Tibial nerve (tissue), 4 donors: ENCODE measurements around the gene COPS7B. TPM values are rescaled to one million over a fixed set of nuclear protein-coding genes. Genes with fewer than 3 reads are reported as not detected.

ENCODE experiments used
- DNase-seq, 2 donors: peaks; one replicate each; pipeline ENCODE4 v3.0.0-alpha.2; 2019; ENCODE audit warnings: low spot score in 2 of 2
- H3K27ac ChIP-seq, 4 donors: fragments of 200-600 bp; sonication (generic) in 3 of 4; one replicate each; pipeline ENCODE4 v1.5.1; 2017 to 2019; ENCODE audit warnings: mild to moderate bottlenecking in 1 of 4
- H3K27me3 ChIP-seq, 2 donors: fragments of 200-600 bp; sonication (generic) in 1 of 2; one replicate each; pipeline versions ENCODE4 v1.5.1 to v1.6.0; 2017 to 2019
- H3K36me3 ChIP-seq, 3 donors: fragments of 200-600 bp; sonication (generic); one replicate each; pipeline ENCODE4 v1.5.1; 2018 to 2019
- H3K4me1 ChIP-seq, 4 donors: fragments of 200-600 bp; sonication (generic) in 3 of 4; one replicate each; pipeline ENCODE4 v1.5.1; 2017 to 2019
- H3K4me3 ChIP-seq, 4 donors: fragments of 200-600 bp; sonication (generic) in 3 of 4; one replicate each; pipeline ENCODE4 v1.5.1; 2017 to 2019; ENCODE audit warnings: mild to moderate bottlenecking in 1 of 4, moderate library complexity in 1 of 4
- H3K9me3 ChIP-seq, 4 donors: fragments of 200-600 bp; sonication (generic) in 3 of 4; one replicate each; pipeline ENCODE4 v1.5.1; 2017 to 2019
- EP300 ChIP-seq, 2 donors: sonication (generic); formaldehyde crosslinking; IDR thresholded peaks; one replicate each; pipeline ENCODE4 v1.6.1; 2017; ENCODE audit warnings: antibody characterized with exemption in 2 of 2, mild to moderate bottlenecking in 1 of 2
- POLR2A ChIP-seq, 2 donors: fragments of 450-650 bp; IDR thresholded peaks; one replicate each; pipeline ENCODE4 v1.6.1; 2017; ENCODE audit warnings: antibody characterized with exemption in 2 of 2, mild to moderate bottlenecking in 2 of 2, moderate library complexity in 2 of 2
- WGBS, 2 donors: methylation state at CpG; one replicate each; pipeline ENCODE4 v1.1.5; 2018; 5-methylcytosine and 5-hydroxymethylcytosine counted together
- total RNA-seq, 4 donors: library from RNA; depleted of rRNA; stranded (reverse); fragments of >200 nt; gene quantifications; one replicate each; pipeline ENCODE4 v1.1.0, GENCODE V29; 2016
- TF ChIP-seq, protein P1 (sequence below), 5 experiments: fragments of 200-600 bp in 3 of 5; fragments of 450-650 bp in 2 of 5; sonication (generic) in 3 of 5; IDR thresholded peaks; one replicate each; pipeline ENCODE4 v1.5.1; 2016 to 2019; ENCODE audit warnings: antibody characterized with exemption in 5 of 5, mild to moderate bottlenecking in 3 of 5, moderate library complexity in 2 of 5

The COPS7B gene
- total RNA-seq, 4 donors from 2014 or later, result 26.0 to 89.4 (median 42.5) TPM

DNA sequence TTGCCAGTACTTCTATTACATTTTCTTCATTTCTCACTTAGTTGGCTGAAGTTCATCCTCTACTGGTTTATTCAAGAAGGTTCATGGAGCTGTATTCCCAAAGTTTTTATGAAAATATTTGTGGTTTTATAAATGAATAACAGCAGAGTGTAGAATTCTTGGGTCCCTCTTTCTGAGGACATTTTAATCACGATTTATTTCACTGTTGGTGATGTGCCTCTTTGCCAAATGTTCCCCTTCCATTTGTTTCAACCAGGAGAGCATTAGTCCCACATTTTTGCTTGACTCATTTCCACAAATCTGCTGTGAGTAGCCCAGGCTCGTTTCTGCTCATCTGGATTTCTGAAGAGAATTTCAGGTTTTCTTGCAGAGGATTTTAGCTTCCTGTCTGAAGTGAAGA, 20.8 kb downstream of the COPS7B start:
- TF ChIP-seq, protein P1, sequence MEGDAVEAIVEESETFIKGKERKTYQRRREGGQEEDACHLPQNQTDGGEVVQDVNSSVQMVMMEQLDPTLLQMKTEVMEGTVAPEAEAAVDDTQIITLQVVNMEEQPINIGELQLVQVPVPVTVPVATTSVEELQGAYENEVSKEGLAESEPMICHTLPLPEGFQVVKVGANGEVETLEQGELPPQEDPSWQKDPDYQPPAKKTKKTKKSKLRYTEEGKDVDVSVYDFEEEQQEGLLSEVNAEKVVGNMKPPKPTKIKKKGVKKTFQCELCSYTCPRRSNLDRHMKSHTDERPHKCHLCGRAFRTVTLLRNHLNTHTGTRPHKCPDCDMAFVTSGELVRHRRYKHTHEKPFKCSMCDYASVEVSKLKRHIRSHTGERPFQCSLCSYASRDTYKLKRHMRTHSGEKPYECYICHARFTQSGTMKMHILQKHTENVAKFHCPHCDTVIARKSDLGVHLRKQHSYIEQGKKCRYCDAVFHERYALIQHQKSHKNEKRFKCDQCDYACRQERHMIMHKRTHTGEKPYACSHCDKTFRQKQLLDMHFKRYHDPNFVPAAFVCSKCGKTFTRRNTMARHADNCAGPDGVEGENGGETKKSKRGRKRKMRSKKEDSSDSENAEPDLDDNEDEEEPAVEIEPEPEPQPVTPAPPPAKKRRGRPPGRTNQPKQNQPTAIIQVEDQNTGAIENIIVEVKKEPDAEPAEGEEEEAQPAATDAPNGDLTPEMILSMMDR (IDR thresholded peaks at IDR 0.05), result no peak
- TF ChIP-seq POLR2A (IDR thresholded peaks at IDR 0.05) (no peak), EP300 (IDR thresholded peaks at IDR 0.05) (no peak)
- Histone ChIP-seq H3K27me3 (no peaks in the 10 kb centered on the region), H3K4me1 (no peaks in the 10 kb centered on the region), H3K9me3 (no peaks in the 10 kb centered on the region), H3K4me3 (no peak overlapping the region), H3K36me3 (peaks cover 0 to 92% (median 25%) of the 10 kb centered on the region in 3 donors), H3K27ac (no peak overlapping the region)
- no peak for DNase-seq
- WGBS, 2 donors, result 80 to 82% methylated on average over 2 of the region's 2 CpGs

DNA sequence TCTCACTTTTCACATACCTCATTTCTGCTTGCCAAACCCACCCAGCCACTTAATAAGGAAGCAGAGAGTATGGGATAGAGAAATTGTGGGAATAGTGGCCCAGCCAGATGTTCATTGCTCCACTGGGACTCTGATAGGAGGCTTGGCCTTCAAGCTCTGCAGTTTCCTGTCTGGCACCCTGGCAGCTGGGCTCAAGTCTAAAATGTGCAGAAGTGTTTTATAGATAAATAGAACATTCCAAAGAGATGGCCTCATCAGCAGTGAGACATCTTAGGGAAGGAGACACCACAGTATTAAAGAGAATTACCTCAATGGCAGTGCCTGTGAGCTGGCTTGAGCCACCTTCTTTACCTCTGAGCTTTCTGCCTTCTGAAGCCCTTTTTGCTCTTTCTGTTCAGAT, 24.7 kb downstream of the COPS7B start:
- Histone ChIP-seq H3K4me1 (no peaks in the 10 kb centered on the region), H3K36me3 (peaks cover 0 to 93% (median 14%) of the 10 kb centered on the region in 3 donors), H3K9me3 (peaks cover 0 to 8% (median 0%) of the 10 kb centered on the region in 4 donors), H3K27ac (no peak overlapping the region), H3K4me3 (no peak overlapping the region), H3K27me3 (no peaks in the 10 kb centered on the region)
- no peak for DNase-seq
- TF ChIP-seq, protein P1 (IDR thresholded peaks at IDR 0.05), result no peak
- TF ChIP-seq POLR2A (IDR thresholded peaks at IDR 0.05), result no peak
- no peak for TF ChIP-seq EP300 (IDR thresholded peaks at IDR 0.05)

DNA sequence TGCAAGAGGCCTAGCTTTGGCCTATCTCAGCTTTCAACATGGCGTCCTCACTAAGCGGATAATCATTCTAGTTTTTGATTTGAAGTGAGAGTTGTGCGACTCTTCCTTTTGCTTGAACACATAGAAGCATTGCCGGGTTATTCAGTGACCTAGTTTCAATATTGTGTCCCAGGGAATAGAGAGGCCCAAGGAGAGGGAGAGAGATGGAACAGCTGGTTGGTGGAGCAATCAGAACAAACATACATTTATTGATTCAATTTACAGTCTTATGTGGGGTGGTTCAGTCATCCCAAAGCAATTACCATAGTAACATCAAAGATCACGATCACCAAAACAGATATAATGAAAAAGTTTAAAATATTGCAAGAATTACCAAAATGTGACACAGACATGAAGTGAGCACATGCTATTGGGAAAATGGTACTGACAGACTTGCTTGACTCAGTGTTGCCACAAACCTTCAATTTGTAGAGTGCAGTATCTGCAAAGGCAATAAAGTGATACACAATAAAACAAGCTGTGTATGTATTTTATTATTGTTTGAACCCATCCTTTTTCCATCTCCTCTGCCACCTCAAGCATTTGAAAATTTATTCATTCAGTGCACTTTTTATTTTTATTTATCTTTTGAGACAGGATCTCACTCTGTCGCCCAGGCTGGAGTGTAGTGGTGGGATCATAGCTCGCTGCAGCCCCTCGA, 30.2 kb downstream of the COPS7B start:
- 94 to 95% methylated on average over 8 of the region's 8 CpGs for WGBS, 2 donors
- no peak for TF ChIP-seq EP300 (IDR thresholded peaks at IDR 0.05)
- TF ChIP-seq, protein P1 (IDR thresholded peaks at IDR 0.05), result no peak
- no peak for TF ChIP-seq POLR2A (IDR thresholded peaks at IDR 0.05)
- Histone ChIP-seq H3K9me3 (peaks cover 0 to 9% (median 0%) of the 10 kb centered on the region in 4 donors), H3K27me3 (no peaks in the 10 kb centered on the region), H3K27ac (no peak overlapping the region), H3K36me3 (peaks cover 0 to 49% (median 4%) of the 10 kb centered on the region in 3 donors), H3K4me1 (no peaks in the 10 kb centered on the region), H3K4me3 (no peak overlapping the region)
- DNase-seq, result no peak

DNA sequence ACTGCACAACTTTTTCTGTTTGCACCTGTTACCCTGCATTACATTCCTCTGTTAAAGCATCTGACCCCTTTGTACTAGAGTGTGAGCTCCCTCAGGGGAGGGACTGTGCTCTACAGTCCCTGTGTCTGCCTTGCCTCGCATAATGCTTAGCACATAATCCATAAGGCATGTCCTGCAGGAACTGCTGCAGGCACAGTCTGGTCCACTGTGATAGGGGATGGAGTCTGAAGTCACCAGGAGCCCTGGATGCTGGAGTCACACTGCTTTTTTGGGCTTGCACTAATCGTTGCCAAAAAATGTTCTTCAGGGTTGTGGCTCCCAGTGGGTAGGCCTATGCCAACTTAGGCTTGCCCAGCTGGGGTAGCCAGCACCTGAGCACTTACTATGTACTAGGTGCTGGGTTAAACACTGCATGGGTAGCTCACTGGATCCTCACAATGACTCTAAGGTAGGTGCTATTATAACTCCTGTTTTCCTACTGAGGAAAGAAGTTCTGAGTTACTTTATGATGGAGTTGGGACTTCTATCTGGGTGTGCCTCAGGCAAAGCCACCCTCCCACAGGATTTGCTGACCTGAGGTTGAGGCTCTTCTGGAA, 33.3 kb downstream of the COPS7B start:
- TF ChIP-seq POLR2A (IDR thresholded peaks at IDR 0.05) (no peak), EP300 (IDR thresholded peaks at IDR 0.05) (no peak)
- TF ChIP-seq, protein P1 (IDR thresholded peaks at IDR 0.05), result no peak
- 63 to 68% methylated on average over 2 of the region's 2 CpGs for WGBS, 2 donors
- DNase-seq, result no peak
- Histone ChIP-seq H3K27ac (no peak overlapping the region), H3K36me3 (peaks cover 0 to 20% (median 0%) of the 10 kb centered on the region in 3 donors), H3K27me3 (no peaks in the 10 kb centered on the region), H3K4me1 (no peaks in the 10 kb centered on the region), H3K4me3 (no peak overlapping the region), H3K9me3 (peaks cover 0 to 18% (median 2%) of the 10 kb centered on the region in 4 donors)

DNA sequence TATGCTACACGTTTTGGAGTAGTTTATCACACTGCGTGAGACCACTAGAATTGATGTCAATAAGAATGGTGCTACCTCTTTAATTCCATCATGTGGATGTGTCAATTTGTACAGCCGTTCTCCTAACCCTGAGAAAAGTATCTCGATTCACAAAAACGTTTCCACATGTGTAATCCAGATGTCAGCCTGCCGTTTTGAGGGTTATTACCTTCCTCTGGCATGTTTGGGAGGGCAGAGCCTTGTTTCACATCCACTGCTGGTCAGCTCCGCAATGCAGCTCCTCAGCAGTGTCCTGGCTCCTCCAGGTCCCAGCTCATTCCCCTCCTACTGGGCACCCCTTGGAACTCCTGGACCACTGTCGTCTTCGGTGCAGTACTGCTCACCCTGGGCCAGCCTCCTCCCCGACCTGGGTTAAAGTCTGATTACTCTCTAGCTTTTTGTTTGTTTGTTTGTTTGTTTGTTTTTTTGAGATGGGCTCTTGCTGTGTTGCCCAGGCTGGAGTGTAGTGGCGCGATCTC, 34.6 kb downstream of the COPS7B start:
- no peak for TF ChIP-seq POLR2A (IDR thresholded peaks at IDR 0.05)
- no peak for TF ChIP-seq EP300 (IDR thresholded peaks at IDR 0.05)
- TF ChIP-seq, protein P1 (IDR thresholded peaks at IDR 0.05), result no peak
- H3K27ac ChIP-seq, result no peak overlapping the region
- no peak for DNase-seq
- no peak overlapping the region for H3K4me3 ChIP-seq
- H3K36me3 ChIP-seq, result peaks cover 0 to 10% (median 0%) of the 10 kb centered on the region in 3 donors
- H3K9me3 ChIP-seq, result peaks cover 0 to 10% (median 2%) of the 10 kb centered on the region in 4 donors
- H3K4me1 ChIP-seq, result no peaks in the 10 kb centered on the region
- H3K27me3 ChIP-seq, result no peaks in the 10 kb centered on the region
- 60 to 67% methylated on average over 12 of the region's 12 CpGs for WGBS, 2 donors
